Dermis blood vessel endothelial cell (primary cell): ENCODE results near the gene LY9. TPM values are rescaled to one million over a fixed set of nuclear protein-coding genes. Genes with fewer than 3 reads are reported as not detected.

ENCODE experiments used
- DNase-seq: peaks from one replicate; pipeline ENCODE4 v3.0.0; 2010
- total RNA-seq: library from RNA; depleted of rRNA; stranded (reverse); fragments of >200 nt; gene quantifications from 2 replicates; pipeline ENCODE4 v1.2.3, GENCODE V29; 2014

LY9 gene
- total RNA-seq, 1 donor from 2014 or later, result not detected

DNA sequence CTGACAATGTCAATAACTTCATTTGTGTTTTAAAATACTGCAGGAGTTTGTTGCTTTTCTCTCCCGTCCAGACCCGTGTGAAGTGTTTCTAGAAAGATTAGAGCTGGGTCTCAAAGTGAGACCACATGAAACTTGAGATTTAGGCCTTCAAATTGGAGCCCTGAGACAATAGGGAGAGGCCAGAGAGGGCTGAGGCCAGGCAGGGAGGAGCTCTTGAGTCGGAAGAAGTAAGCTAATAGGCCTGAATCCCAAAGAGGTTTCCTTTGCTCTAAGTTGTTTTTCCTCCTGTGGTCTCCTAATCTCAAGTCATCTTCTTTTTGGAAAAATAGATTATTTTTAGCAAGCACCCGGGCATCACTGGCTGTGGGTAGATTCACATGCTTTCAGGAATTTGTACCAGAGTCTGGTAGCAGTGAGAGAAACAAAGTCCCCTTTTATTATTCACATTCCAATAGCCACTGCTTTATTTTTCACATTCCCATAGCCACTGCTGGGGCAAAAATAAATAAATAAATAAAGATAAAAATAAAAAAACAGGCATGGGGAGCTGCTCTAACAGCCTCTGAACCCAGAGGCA lies 41.1 kb downstream of the LY9 start:
- no peak for DNase-seq

GRCh38 chr1:160837558-160838205 lies 41.7 kb downstream of the LY9 start:
- peak; percentile 10 for DNase-seq

- no peak for DNase-seq
Measured at GRCh38 chr1:160838888-160839287, 42.9 kb downstream of the LY9 start.

GRCh38 chr1:160839746-160840145 lies 43.8 kb downstream of the LY9 start:
- no peak for DNase-seq

GRCh38 chr1:160841079-160841478 lies 45.1 kb downstream of the LY9 start:
- DNase-seq, result no peak

DNA sequence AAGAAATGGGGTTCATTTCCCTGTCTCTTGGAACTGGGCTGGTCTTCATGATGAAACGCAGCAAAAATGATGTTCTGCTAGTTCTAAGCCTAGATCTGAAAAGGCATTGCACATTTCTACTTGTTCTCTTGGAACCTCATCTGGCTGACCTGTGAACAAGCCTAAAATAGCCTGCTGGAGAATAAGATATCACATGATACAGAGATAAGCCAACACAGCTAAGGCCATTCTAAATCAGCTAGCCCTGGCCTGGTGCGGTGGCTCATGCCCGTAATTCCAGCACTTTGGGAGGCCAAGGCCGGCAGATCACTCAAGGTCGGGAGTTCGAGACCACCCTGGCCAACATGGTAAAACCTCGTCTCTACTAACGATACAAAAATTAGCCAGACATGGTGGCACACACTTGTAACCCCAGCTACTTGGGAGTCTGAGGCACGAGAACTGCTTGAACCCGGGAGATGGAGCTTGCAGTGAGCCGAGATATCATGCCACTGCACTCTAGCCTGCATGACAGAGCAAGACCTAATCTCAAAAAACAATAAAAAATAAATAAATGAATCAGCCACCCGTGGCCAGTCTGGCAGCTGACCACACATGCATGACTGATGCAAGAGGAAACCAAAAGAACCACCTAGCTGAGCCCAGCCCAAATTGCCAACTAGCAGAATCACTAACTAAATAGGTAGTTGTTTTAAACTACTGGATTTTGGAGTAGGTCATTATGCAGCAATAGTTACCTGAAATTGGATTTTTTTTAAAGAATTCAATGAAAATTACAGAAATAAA lies 48.7 kb downstream of the LY9 start:
- no peak for DNase-seq

GRCh38 chr1:160846281-160846680 lies 50.3 kb downstream of the LY9 start:
- no peak for DNase-seq

GRCh38 chr1:160850541-160850940 lies 54.6 kb downstream of the LY9 start:
- DNase-seq, result no peak

GRCh38 chr1:160850993-160851392 lies 55.0 kb downstream of the LY9 start:
- DNase-seq, result no peak

DNA sequence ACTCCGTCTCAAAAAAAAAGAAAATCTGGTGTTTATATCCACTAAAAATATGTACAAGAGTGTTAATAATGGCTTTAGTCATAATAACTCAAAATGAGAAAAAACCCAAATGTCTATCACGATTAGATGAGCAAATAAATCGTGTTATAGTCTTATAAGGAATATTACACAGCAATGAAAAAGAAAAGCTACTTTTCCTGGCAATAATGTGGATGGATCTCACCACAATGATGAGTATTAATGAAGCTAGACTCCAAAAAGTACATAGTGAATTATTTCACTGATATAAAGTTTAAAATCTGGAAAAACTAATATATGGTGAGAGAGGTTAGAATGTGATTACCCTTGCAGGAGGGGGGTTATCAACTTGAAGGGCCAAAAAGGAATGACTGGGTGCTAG lies 57.0 kb downstream of the LY9 start:
- DNase-seq, result no peak

DNA sequence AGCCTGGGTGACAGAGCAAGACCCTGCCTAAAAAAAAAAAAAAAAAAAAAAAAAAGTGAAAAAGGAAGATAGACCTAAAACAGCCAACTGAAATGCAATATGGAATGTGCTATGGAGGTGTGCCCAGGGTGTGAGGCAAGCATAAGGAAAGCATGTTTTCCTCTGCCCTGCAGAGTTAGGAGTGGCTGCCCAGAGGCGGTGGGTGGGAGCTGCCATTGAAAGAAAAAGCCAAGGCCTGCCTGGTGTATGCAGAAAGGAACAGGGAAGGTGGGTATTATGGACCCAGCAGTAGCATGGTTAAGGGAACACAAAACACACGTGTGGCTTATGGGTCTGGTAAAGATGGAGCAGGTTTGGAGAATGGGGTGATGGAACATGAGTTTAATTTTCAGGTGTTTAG lies 57.8 kb downstream of the LY9 start:
- no peak for DNase-seq

GRCh38 chr1:160855181-160855981 lies 59.4 kb downstream of the LY9 start:
- no peak for DNase-seq

- no peak for DNase-seq
Measured at GRCh38 chr1:160858097-160858496, 62.1 kb downstream of the LY9 start.

DNA sequence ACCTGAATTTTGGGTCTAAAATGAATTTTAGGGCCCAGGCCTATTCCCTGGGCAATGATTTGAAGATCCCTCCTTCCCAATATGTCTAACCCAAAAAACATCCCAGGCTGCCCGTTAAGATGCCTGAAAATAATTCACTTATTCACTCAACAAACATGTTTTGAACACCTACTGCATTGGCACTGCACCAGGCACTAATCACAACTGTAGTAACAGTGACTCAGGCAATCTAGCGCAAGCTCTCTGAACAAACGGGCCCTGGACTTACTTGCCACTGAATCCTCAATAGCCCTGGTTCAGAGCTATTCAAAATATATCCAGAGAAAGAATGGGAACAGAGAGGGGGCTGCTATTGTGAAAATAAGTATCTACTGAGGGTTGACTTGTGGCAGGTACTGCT lies 62.5 kb downstream of the LY9 start:
- no peak for DNase-seq

GRCh38 chr1:160859166-160859565 lies 63.2 kb downstream of the LY9 start:
- no peak for DNase-seq

DNA sequence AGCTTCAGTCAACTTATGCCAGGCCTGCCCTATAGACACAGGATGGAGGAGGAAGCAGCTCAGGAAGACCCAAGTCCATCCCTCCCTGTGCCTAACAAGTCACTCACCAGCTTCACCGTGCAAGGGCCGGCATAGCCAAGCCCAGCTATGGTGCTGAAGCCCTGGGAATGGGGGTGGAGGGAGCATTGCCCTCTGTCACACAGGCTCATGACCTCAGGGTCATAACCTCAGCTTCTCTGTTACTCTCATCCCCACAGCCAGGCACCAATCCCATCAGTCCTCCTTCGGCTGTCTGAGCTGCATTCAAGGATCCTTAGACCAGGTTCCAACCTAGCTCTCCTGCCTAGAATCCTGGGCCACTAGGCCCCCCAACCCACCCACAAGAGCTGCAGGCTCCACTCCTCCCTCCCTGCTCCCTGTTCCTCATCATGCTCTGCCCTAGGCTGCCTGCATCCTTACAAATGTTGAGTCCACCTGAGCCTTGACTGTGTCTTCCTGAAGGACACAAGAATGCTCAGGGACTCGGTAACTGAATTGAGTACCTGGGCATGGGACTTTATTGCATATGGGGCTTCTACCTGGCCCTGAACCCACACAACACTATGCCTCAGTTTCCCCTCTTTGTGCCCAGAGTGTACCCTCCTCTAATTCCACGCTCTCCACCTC lies 65.0 kb downstream of the LY9 start:
- no peak for DNase-seq

- no peak for DNase-seq
Measured at GRCh38 chr1:160862203-160863060, 66.5 kb downstream of the LY9 start, which contains the start of gene CD244. Gene CD244, minus strand, starts transcription at chr1:160862887. Its CDS starts 210 bp downstream, at chr1:160862677.

- no peak for DNase-seq
Measured at GRCh38 chr1:160863061-160863773, 67.2 kb downstream of the LY9 start.

DNA sequence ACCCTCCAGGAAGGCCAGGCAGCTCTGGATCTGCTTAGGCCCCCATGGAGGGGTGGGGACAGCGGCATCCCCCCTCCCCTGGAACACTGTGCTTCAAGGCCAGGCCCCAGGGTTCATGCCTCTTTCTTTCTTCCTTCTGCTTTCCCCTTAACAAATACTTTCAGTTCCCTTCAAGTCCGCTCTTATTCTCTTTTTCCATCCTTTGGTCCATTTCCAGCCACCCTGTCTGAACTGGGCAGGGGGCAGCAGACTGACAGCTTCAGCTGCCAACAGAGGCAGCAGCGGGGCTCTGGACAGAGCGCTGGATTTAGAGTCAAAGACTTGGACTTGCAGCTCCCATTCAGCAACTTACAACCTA lies 67.8 kb downstream of the LY9 start:
- DNase-seq, result no peak

- no peak for DNase-seq
Measured at GRCh38 chr1:160864173-160864572, 68.2 kb downstream of the LY9 start.

DNA sequence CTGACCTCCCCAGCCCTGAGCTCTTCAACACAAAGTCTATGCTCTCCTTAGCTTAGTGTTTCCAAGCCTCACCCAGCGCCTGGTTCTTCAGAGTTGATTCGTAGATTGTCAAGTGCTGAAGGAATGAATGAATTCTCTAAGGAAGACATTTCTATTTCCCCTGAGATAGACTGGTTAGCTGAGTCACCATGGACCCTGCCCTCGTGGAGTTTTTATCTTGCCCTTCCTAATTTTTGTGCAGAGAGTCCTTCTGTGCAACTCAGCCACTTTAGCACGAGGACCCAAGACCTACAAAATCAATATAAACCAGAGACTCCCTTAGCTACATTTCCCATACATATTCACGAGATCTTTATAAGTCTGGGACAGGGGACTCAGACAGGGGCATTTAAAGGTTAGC lies 69.4 kb downstream of the LY9 start:
- DNase-seq, result no peak
